Liver (tissue), 3 donors: Measurements from ENCODE around the gene MMRN1.

ENCODE experiments used
- GABPA ChIP-seq, 2 donors: IDR thresholded peaks in 1 of 2; conservative IDR thresholded peaks in 1 of 2; 2 replicates each; pipeline ENCODE4 v1.6.1; 2016; ENCODE audit warnings: antibody characterized with exemption in 2 of 2, mild to moderate bottlenecking in 1 of 2, moderate library complexity in 1 of 2
- RAD21 ChIP-seq, 2 donors: IDR thresholded peaks; 2 replicates each; pipeline ENCODE4 v1.6.1; 2016; ENCODE audit warnings: antibody characterized with exemption in 2 of 2, mild to moderate bottlenecking in 2 of 2
- YY1 ChIP-seq: IDR thresholded peaks from 2 replicates; pipeline ENCODE4 v1.6.1; 2016; ENCODE audit warnings: antibody characterized with exemption, mild to moderate bottlenecking
- TF ChIP-seq, protein P1 (sequence below): fragments of 150-350 bp; IDR thresholded peaks from 2 replicates; pipeline ENCODE4 v1.5.1; 2017; ENCODE audit warnings: improper control_type of control experiment, low read depth, low read length; ENCODE audit not compliant: missing input control
- TF ChIP-seq, protein P2 (sequence below): IDR thresholded peaks from 2 replicates; pipeline ENCODE4 v1.6.1; 2016; ENCODE audit warnings: antibody characterized with exemption, mild to moderate bottlenecking
- TF ChIP-seq, protein P3 (sequence below): IDR thresholded peaks from 2 replicates; pipeline ENCODE4 v1.6.1; 2016; ENCODE audit warnings: antibody characterized with exemption
- TF ChIP-seq, protein P4 (sequence below): IDR thresholded peaks from 2 replicates; pipeline ENCODE4 v1.6.1; 2016; ENCODE audit warnings: antibody characterized with exemption
- donor health status: healthy.
- donor health status: healthy.

DNA sequence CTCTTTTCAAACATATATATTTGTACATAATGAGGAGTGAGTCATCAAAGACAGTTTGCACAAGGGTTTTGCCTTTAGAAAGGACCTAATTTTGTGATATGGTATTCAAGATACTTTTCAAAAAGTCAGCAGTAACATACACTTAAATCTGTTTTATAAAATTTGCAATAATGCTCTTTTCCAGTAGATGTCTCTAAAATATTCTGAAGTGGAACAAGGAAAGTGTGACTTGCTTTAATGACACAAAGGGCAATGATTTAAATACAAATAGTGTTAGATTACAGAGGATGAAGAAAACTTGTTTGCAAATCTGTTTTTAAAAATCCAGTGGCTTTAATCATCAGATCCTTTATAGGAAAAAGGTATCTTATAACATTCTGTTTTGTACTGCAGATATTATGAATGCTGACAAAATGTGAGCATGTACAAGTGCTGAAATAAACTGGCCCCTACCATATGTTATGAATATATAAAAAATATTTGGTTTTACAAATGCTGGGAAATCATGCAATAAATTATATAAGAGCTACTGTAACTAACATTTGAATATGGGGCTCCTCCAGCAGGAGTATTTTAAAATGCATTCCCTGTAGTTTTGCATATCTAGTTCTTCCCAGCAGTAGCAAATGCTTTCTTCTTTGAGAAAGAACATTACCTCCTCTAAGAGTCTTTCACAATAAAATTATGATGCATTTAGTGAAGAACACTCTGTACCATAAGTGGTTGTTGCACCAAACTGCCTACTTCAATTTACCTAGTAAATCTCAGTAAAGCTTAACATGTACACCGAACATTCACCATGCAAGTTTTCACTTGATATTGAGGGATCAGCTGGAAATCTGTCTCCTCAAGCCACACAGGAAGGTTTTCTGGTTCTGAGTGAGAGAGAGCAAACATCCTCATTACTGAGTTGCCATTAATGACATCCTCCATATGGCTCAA lies 20.2 kb downstream of the MMRN1 start:
- TF ChIP-seq, protein P1, sequence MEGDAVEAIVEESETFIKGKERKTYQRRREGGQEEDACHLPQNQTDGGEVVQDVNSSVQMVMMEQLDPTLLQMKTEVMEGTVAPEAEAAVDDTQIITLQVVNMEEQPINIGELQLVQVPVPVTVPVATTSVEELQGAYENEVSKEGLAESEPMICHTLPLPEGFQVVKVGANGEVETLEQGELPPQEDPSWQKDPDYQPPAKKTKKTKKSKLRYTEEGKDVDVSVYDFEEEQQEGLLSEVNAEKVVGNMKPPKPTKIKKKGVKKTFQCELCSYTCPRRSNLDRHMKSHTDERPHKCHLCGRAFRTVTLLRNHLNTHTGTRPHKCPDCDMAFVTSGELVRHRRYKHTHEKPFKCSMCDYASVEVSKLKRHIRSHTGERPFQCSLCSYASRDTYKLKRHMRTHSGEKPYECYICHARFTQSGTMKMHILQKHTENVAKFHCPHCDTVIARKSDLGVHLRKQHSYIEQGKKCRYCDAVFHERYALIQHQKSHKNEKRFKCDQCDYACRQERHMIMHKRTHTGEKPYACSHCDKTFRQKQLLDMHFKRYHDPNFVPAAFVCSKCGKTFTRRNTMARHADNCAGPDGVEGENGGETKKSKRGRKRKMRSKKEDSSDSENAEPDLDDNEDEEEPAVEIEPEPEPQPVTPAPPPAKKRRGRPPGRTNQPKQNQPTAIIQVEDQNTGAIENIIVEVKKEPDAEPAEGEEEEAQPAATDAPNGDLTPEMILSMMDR = no peak
- TF ChIP-seq RAD21 (IDR thresholded peaks at IDR 0.05) (peak in 1 of 2 donors; percentile 31), YY1 (no peak), GABPA (IDR thresholded peaks at IDR 0.05 in 1 of 2, conservative IDR thresholded peaks at IDR 0.05 in 1 of 2) (no peak)
- TF ChIP-seq, protein P2, sequence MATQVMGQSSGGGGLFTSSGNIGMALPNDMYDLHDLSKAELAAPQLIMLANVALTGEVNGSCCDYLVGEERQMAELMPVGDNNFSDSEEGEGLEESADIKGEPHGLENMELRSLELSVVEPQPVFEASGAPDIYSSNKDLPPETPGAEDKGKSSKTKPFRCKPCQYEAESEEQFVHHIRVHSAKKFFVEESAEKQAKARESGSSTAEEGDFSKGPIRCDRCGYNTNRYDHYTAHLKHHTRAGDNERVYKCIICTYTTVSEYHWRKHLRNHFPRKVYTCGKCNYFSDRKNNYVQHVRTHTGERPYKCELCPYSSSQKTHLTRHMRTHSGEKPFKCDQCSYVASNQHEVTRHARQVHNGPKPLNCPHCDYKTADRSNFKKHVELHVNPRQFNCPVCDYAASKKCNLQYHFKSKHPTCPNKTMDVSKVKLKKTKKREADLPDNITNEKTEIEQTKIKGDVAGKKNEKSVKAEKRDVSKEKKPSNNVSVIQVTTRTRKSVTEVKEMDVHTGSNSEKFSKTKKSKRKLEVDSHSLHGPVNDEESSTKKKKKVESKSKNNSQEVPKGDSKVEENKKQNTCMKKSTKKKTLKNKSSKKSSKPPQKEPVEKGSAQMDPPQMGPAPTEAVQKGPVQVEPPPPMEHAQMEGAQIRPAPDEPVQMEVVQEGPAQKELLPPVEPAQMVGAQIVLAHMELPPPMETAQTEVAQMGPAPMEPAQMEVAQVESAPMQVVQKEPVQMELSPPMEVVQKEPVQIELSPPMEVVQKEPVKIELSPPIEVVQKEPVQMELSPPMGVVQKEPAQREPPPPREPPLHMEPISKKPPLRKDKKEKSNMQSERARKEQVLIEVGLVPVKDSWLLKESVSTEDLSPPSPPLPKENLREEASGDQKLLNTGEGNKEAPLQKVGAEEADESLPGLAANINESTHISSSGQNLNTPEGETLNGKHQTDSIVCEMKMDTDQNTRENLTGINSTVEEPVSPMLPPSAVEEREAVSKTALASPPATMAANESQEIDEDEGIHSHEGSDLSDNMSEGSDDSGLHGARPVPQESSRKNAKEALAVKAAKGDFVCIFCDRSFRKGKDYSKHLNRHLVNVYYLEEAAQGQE = no peak
- TF ChIP-seq, protein P3, sequence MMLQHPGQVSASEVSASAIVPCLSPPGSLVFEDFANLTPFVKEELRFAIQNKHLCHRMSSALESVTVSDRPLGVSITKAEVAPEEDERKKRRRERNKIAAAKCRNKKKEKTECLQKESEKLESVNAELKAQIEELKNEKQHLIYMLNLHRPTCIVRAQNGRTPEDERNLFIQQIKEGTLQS = no peak
- TF ChIP-seq, protein P4, sequence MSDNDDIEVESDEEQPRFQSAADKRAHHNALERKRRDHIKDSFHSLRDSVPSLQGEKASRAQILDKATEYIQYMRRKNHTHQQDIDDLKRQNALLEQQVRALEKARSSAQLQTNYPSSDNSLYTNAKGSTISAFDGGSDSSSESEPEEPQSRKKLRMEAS = no peak
